ENCODE measurements around the gene TREML2. TPM values are rescaled to one million over a fixed set of nuclear protein-coding genes. Genes with fewer than 3 reads are reported as not detected.

Gene TREML2
- total RNA-seq, 1 experiment from 2014 or later: not detected

DNA sequence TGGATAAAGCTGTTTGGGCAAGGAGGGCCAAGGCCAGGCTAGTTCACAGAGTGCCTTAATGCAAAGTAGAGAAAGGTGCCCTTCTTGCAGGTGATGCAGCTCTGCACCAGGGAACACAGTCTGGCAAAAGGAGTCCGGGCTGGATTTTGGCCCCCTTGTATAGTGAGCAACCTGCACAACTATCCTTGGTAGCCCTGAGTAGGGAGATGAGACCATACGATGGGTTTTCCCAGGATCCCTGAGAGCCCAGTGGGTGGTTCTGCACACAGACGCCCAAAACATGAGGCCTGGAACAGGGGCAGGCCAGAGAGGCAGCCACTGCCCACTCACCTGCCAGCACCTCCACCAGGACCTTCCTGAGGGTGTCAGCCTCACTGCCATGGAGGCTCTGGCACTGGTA is 40.0 kb downstream of the TREML2 start:
- in situ Hi-C loops (cut with HindIII; ENCODE audit: low pct_unique_long_range_greater_than_20kb, low sequenced_read_pairs): no loop called here
- DNase-seq (ENCODE audit: low read depth): no peak

DNA sequence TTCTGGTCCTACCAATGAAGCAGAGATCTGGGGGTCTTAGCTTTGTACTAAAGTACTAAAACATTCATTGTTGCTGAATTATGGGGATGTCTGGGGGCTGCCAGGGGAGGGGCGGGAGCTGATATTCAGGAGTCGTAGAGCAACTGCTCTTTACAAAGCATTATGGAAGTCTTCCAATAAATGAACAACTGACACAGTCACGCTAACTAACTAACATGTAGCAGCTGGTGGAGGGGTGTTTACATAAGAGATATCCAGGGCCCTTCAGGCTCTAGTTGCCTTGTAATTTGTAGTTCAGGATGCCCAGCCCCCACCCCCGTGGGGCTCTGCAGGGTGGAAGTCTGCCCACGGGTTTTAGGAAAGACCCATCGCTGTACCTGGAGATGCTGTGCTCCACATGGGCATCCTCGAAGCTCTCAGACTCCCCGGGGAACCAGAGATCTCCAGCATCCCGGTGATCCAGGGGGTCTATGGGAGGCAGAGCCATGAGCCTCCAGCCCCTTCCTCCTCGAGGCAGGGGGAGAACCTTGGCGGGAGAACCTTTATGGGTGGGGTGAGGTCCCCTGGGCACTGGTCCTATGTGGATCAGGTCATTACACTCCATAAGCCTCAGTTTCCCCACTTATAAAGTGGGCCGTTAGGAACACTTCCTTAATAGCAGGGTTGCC is 41.4 kb downstream of the TREML2 start:
- in situ Hi-C loops (cut with HindIII; ENCODE audit: low pct_unique_long_range_greater_than_20kb, low sequenced_read_pairs): no loop called here
- no peak for DNase-seq (ENCODE audit: low read depth)

DNA sequence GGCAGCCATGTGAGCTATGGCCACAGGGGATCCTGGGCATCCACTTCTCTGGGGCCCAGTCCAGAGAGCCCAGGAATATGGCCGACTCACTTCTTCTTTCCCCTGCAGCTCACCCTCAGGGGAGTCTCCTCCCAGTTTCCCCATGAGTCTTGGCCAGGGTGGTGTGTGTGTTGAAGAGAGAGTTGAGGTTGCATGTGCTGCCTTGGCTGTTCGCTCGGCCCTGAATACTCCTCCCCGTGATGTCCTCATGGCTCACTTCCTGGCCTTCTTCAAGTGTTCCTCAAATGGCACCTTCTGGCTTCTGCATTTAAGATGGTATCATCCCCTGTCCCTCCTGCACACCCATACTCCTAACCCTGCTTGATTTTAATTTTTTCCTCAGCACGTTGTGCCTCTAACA is 43.6 kb downstream of the TREML2 start:
- in situ Hi-C loops (cut with HindIII; ENCODE audit: low pct_unique_long_range_greater_than_20kb, low sequenced_read_pairs): no loop called here
- DNase-seq (ENCODE audit: low read depth): no peak

DNA sequence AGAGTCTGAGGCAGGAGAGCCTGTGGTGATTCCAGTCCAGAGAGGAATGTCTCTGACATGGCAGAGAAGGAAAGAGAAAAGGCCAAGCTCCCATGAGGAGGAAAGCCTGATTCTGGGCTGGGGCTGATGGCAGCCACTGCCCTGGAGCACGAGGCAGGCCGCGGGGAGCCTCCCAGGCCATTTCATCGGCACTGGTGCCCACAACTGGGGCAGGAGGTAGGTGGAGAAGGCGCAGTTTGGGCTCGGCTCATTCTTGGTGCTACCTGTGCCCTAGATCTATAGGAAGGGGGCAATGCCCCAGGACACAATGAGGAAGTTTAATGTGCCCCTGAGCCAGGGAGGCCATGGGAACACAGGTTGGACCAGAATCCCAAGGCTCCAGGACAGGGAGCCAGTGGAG is 44.2 kb downstream of the TREML2 start:
- in situ Hi-C loops (cut with HindIII; ENCODE audit: low pct_unique_long_range_greater_than_20kb, low sequenced_read_pairs): no loop called here
- no peak for DNase-seq (ENCODE audit: low read depth)

DNA sequence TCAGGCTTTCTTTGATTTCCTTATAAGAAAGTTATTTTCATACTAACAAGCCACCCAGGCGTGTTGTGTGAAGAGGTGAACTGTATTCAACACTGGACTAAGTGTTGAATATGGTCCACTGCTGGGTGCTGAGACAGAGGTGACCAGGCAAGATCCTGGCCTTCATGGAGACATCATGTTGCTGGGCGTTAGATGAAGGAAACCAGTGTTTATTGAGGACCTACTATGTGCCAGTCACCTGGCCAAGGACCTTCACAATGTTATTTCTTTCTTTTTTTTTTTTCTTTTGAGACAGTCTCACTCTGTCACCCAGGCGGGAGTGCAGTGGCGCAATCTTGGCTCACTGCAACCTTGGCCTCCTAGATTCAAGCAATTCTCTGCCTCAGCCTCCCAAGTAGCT is 44.9 kb downstream of the TREML2 start:
- no peak for DNase-seq (ENCODE audit: low read depth)
- in situ Hi-C loops (cut with HindIII; ENCODE audit: low pct_unique_long_range_greater_than_20kb, low sequenced_read_pairs): no loop called here

DNA sequence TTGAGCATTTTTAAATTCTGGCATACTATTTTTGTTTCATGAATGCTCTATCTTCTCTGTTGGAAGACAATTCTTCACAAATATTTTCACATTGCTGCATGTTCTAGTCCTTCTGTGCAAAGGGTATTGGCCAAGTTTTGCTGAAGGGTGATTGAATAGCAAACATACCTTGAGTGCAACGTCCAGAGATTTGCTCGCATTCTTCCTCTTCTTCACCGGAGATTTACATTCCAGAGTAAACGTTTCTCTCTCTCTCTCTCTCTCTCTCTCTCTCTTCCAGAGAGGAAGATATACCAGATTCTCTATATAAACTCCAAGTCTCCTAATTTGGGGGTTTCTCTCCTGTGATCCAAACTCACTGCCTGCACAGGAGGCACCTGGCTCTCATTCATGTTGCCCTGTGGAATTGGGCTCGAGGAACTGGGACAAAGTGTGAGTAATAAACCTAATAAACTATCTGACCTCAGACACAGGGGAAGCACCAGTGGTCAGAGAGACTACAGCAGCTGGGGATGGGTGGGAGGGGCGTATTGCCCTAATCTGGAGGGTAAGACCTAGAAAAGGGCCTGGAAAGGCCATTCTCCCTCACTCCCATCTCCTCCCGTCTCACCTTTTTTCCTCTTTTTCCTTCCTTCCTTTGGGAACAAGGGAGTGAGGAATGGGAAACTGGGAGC is 45.7 kb downstream of the TREML2 start:
- in situ Hi-C loops (cut with HindIII; ENCODE audit: low pct_unique_long_range_greater_than_20kb, low sequenced_read_pairs): no loop called here
- no peak for DNase-seq (ENCODE audit: low read depth)

DNA sequence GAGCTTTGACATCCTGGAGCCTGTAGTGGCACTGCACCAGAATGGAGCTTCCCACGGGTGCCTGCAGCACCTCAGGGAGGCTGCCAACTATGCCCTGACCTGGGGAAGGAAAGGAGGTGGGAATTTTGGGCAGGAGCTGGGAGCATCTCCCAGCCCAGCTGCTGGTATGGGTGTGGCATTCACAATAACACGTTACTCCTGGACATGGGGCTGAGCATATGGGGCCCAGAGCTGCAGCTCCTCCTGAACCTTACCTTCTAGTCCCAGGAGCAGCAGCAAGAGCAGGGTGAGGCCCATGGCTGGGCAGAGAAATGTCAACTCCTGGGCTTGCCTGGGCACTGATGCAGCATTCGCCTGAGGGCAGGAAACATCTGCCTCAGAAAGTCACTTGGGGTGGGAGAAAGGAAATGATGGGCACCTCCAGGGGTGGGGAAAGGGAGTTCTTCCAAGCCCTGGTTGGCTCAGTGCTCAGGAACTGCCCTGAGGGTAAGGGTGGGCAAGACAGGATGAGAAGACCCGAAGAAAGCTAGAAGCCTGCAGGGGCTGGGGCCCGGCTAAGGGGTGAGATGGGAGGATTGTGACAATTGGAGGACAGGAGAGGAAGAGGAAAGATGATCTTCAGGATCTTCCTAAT is 46.8 kb downstream of the TREML2 start, which contains the start of gene TREML1:
Gene TREML1, minus strand, starts transcription at position 356 of the 634 bp plus-strand sequence. Its CDS starts 59 bp downstream, at position 297.
- DNase-seq (ENCODE audit: low read depth): no peak
- in situ Hi-C loops (cut with HindIII; ENCODE audit: low pct_unique_long_range_greater_than_20kb, low sequenced_read_pairs): no loop called here

DNA sequence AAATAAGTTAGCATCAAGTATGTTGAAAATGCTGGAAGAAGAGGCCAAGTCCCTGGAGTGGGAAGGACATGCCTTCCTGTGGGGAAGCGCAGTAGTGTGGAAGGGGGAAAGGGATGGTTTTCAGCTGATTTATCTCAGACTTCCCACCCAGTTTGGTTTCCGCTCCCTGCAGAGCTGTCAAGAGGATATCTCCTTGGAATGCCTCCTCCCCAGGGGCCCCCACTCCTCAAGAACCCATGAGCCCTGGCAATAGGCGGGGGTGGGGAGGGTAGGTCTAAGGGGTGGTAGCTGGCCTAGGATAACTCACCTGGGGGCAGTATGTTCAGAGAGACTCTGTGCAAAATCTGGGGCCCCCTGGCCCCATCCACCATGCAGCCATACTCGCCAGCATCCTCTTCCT is 47.5 kb downstream of the TREML2 start:
- no peak for DNase-seq (ENCODE audit: low read depth)
- in situ Hi-C loops (cut with HindIII; ENCODE audit: low pct_unique_long_range_greater_than_20kb, low sequenced_read_pairs): no loop called here

DNA sequence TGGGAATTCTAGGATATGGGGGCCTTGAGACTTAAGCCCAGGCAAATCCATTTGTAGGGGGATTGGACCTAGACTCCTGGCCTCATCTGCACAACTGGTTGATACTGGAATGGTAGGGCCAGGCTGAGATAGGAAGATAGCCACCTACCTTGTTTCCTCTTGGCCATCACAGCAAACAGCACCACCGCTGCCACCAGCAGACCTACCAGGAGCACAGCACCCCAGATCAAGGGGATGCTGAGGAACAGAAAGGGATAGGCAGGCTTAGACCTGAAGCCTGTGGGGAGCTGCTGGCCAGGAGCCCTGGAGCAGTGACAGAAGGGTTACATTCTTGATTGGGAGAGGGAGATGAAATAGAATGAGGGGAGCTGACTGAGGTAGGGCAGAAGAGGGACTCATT is 50.3 kb downstream of the TREML2 start:
- DNase-seq (ENCODE audit: low read depth): no peak

DNA sequence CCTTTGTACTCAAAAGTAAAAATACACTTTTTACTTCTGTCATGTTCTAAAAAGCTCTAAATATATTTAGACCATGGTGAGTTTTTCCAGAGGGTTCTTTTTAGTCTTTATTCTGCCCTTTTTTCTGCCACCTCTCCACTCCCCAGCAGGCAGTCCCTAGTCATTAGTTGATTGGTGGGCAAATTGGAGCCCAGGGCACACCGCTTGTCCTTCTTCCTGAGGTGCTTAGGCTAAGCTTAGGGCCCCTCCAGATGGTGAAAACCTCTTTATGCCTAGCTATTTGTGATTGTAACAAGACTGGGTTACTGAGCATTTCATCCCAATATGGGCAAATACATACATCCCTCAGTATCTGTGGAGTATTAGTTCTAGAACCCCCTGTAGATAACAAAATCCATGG is 53.0 kb downstream of the TREML2 start:
- no peak for DNase-seq (ENCODE audit: low read depth)
- in situ Hi-C loops (cut with HindIII; ENCODE audit: low pct_unique_long_range_greater_than_20kb, low sequenced_read_pairs): no loop called here

More for the DNA sequence above, 50.3 kb downstream of the TREML2 start:
- in situ Hi-C loops (cut with HindIII; ENCODE audit: low pct_unique_long_range_greater_than_20kb, low sequenced_read_pairs): no loop called here

Other genes with a start within 250 kb of the TREML2 start
- 1.1 and 4.4 TPM in 2 replicates for gene UNC5CL, start 161.9 kb downstream of the TREML2 start, total RNA-seq (2014; rRNA removed; shearing (Covaris generic); ENCODE audit: low replicate concordance)
- not detected in 2 replicates for gene TSPO2, start 158.7 kb downstream of the TREML2 start, total RNA-seq (2014; rRNA removed; shearing (Covaris generic); ENCODE audit: low replicate concordance)
- gene APOBEC2, start 147.9 kb downstream of the TREML2 start, total RNA-seq (2014; rRNA removed; shearing (Covaris generic); ENCODE audit: low replicate concordance): not detected in 2 replicates
- 12.4 and 34.2 TPM in 2 replicates for gene OARD1, start 128.8 kb downstream of the TREML2 start, total RNA-seq (2014; rRNA removed; shearing (Covaris generic); ENCODE audit: low replicate concordance)
- 25.7 and 29.6 TPM in 2 replicates for gene NFYA, start 128.2 kb downstream of the TREML2 start, total RNA-seq (2014; rRNA removed; shearing (Covaris generic); ENCODE audit: low replicate concordance)
- not detected in 2 replicates for gene TREML1, start 46.8 kb downstream of the TREML2 start, total RNA-seq (2014; rRNA removed; shearing (Covaris generic); ENCODE audit: low replicate concordance)
- gene TREM2, start 38.0 kb downstream of the TREML2 start, total RNA-seq (2014; rRNA removed; shearing (Covaris generic); ENCODE audit: low replicate concordance): not detected in 2 replicates
- not detected in 2 replicates for gene TREML4, start 27.2 kb upstream of the TREML2 start, total RNA-seq (2014; rRNA removed; shearing (Covaris generic); ENCODE audit: low replicate concordance)
- not detected in 2 replicates for gene TREM1, start 85.5 kb upstream of the TREML2 start, total RNA-seq (2014; rRNA removed; shearing (Covaris generic); ENCODE audit: low replicate concordance)
- not detected in 2 replicates for gene NCR2, start 134.5 kb upstream of the TREML2 start, total RNA-seq (2014; rRNA removed; shearing (Covaris generic); ENCODE audit: low replicate concordance)

Data from Caki2 (cell line).